H1 (cell line): ENCODE results near the gene CPM. TPM values are rescaled to one million over a fixed set of nuclear protein-coding genes. Genes with fewer than 3 reads are reported as not detected.

ENCODE experiments used
- CTCF ChIA-PET: fragments of 300-600 bp; sonication (Branson Sonifier 250); formaldehyde crosslinking; loops from one replicate; lab custom pipeline; 2021; ENCODE audit not compliant: partially characterized antibody; lab: Charles Lee
- POLR2A ChIA-PET: fragments of 300-600 bp; sonication (Branson Sonifier 250); formaldehyde crosslinking; loops from one replicate; lab custom pipeline; 2021; ENCODE audit warnings: inconsistent platforms; ENCODE audit not compliant: partially characterized antibody; lab: Charles Lee
- DNase-seq, 2 experiments: peaks; one replicate each; pipeline versions ENCODE4 v3.0.0 to v3.0.0-alpha.2; 2010 to 2022; ENCODE audit warnings: low spot score in 2 of 2, low read depth in 1 of 2, mixed read lengths in 1 of 2
- FAIRE-seq: peaks from 2 replicates; lab custom pipeline; 2011; peaks lifted over from hg19 to GRCh38; lab: Jason Lieb, UNC
- H2AFZ ChIP-seq: 2 replicates; pipeline ENCODE4 v1.8.1; 2012; ENCODE audit warnings: low read length, inconsistent platforms
- H2AK5ac ChIP-seq: 2 replicates; pipeline ENCODE4 v1.6.1; 2013; ENCODE audit warnings: low read depth, low read length
- H2BK120ac ChIP-seq: replicated peaks from 2 replicates; pipeline ENCODE3; 2013; ENCODE audit warnings: low read depth, low read length, inconsistent platforms
- H2BK12ac ChIP-seq: 2 replicates; pipeline ENCODE4 v1.6.1; 2013; ENCODE audit warnings: low read depth, low read length
- H2BK15ac ChIP-seq: 2 replicates; pipeline ENCODE4 v1.6.1; 2013; ENCODE audit warnings: low read length
- H2BK20ac ChIP-seq: 2 replicates; pipeline ENCODE4 v1.6.1; 2013; ENCODE audit warnings: low read length
- H2BK5ac ChIP-seq: 2 replicates; pipeline ENCODE4 v1.6.1; 2013; ENCODE audit warnings: low read depth, low read length
- H3K14ac ChIP-seq: 2 replicates; pipeline ENCODE4 v1.6.1; 2013; ENCODE audit warnings: inconsistent platforms; ENCODE audit not compliant: insufficient read length
- H3K18ac ChIP-seq: 2 replicates; pipeline ENCODE4 v1.6.1; 2013; ENCODE audit warnings: low read length; ENCODE audit errors: extremely low read depth
- H3K23ac ChIP-seq: 2 replicates; pipeline ENCODE4 v1.6.1; 2013; ENCODE audit warnings: inconsistent platforms; ENCODE audit not compliant: insufficient read length
- H3K23me2 ChIP-seq: 2 replicates; pipeline ENCODE4 v1.6.1; 2013; ENCODE audit warnings: low read depth, low read length
- H3K27ac ChIP-seq: 2 replicates; pipeline ENCODE4 v1.6.1; 2011; ENCODE audit warnings: low read depth, low read length, inconsistent platforms
- H3K27me3 ChIP-seq, 4 experiments: replicated peaks in 1 of 4; 1 replicate in 1 of 4; 2 replicates in 3 of 4; pipeline versions ENCODE4 v1.6.1 to v1.8.1; 2011 to 2013; ENCODE audit warnings: low read length in 3 of 4, mild to moderate bottlenecking in 3 of 4, inconsistent platforms in 2 of 4, mixed read lengths in 2 of 4, moderate library complexity in 1 of 4; ENCODE audit not compliant: control insufficient read depth in 3 of 4, insufficient read depth in 3 of 4; ENCODE audit errors: extremely low read depth in 1 of 4
- H3K36me3 ChIP-seq, 4 experiments: 2 replicates each; pipeline versions ENCODE4 v1.6.1 to v1.8.1; 2011 to 2013; ENCODE audit warnings: mild to moderate bottlenecking in 4 of 4, low read length in 3 of 4, moderate library complexity in 2 of 4, control low read depth in 1 of 4, inconsistent platforms in 1 of 4; ENCODE audit not compliant: insufficient read depth in 4 of 4, control insufficient read depth in 2 of 4
- H3K4ac ChIP-seq: replicated peaks from 2 replicates; pipeline ENCODE3; 2013; ENCODE audit warnings: low read length, low read depth, mixed read lengths, inconsistent platforms; ENCODE audit not compliant: insufficient read length
- H3K4me1 ChIP-seq, 4 experiments: replicated peaks in 1 of 4; 1 replicate in 1 of 4; 2 replicates in 3 of 4; pipeline versions ENCODE4 v1.6.1 to v1.8.1; 2011 to 2013; ENCODE audit warnings: low read length in 3 of 4, inconsistent platforms in 2 of 4, mixed read lengths in 1 of 4; ENCODE audit not compliant: insufficient read depth in 4 of 4, control insufficient read depth in 3 of 4
- H3K4me2 ChIP-seq, 2 experiments: 2 replicates each; pipeline versions ENCODE4 v1.6.1 to v1.8.1; 2011 to 2013; ENCODE audit warnings: low read depth in 2 of 2, low read length in 2 of 2, control low read depth in 1 of 2, inconsistent platforms in 1 of 2, mild to moderate bottlenecking in 1 of 2; ENCODE audit not compliant: insufficient read depth in 1 of 2
- H3K4me3 ChIP-seq, 4 experiments: fragments of 200-600, 300-600 bp in 1 of 4; sonication (generic), shearing (Covaris generic), sonication (Bioruptor Twin) in 1 of 4; 2 replicates each; pipeline versions ENCODE4 v1.5.1 to v1.8.1; 2011 to 2016; ENCODE audit warnings: low read length in 4 of 4, low read depth in 3 of 4, control low read depth in 2 of 4, inconsistent platforms in 2 of 4, mild to moderate bottlenecking in 2 of 4, mixed read lengths in 1 of 4, moderate library complexity in 1 of 4; ENCODE audit not compliant: insufficient read depth in 2 of 4; ENCODE audit errors: extremely low read depth in 1 of 4
- H3K56ac ChIP-seq: replicated peaks from 2 replicates; pipeline ENCODE3; 2013; ENCODE audit warnings: low read depth, mild to moderate bottlenecking, mixed read lengths, low read length, inconsistent platforms; ENCODE audit not compliant: insufficient read length
- H3K79me1 ChIP-seq: 2 replicates; pipeline ENCODE4 v1.6.1; 2013; ENCODE audit warnings: low read depth, low read length, control low read depth
- H3K79me2 ChIP-seq, 2 experiments: 2 replicates each; pipeline versions ENCODE4 v1.6.1 to v1.8.1; 2012 to 2013; ENCODE audit warnings: low read length in 2 of 2, mild to moderate bottlenecking in 2 of 2, inconsistent platforms in 1 of 2; ENCODE audit not compliant: insufficient read depth in 2 of 2, control insufficient read depth in 1 of 2
- H3K9ac ChIP-seq, 4 experiments: replicated peaks in 1 of 4; 1 replicate in 1 of 4; 2 replicates in 3 of 4; pipeline versions ENCODE4 v1.6.1 to v1.8.1; 2011 to 2013; ENCODE audit warnings: low read depth in 3 of 4, low read length in 3 of 4, control low read depth in 2 of 4, mild to moderate bottlenecking in 2 of 4, moderate library complexity in 2 of 4, inconsistent platforms in 1 of 4; ENCODE audit errors: extremely low read depth in 1 of 4
- H3K9me3 ChIP-seq, 2 experiments: 2 replicates each; pipeline versions ENCODE4 v1.6.1 to v1.8.1; 2012 to 2013; ENCODE audit warnings: mild to moderate bottlenecking in 2 of 2, moderate library complexity in 2 of 2, control low read depth in 1 of 2, inconsistent platforms in 1 of 2, low read depth in 1 of 2, low read length in 1 of 2, mixed read lengths in 1 of 2; ENCODE audit not compliant: insufficient read depth in 2 of 2
- H4K20me1 ChIP-seq, 2 experiments: replicated peaks in 1 of 2; 2 replicates each; pipeline versions ENCODE3 to v1.8.1; 2011 to 2013; ENCODE audit warnings: inconsistent platforms in 2 of 2, low read length in 2 of 2, mild to moderate bottlenecking in 1 of 2; ENCODE audit not compliant: insufficient read depth in 2 of 2, control insufficient read depth in 1 of 2
- H4K5ac ChIP-seq: 2 replicates; pipeline ENCODE4 v1.6.1; 2013; ENCODE audit warnings: low read length, low read depth, mixed read lengths, inconsistent platforms; ENCODE audit not compliant: insufficient read length
- H4K8ac ChIP-seq: 2 replicates; pipeline ENCODE4 v1.8.0; 2013; ENCODE audit warnings: mild to moderate bottlenecking, moderate library complexity, low read length, inconsistent platforms; ENCODE audit not compliant: insufficient read depth; ENCODE audit errors: extremely low read depth
- H4K91ac ChIP-seq: replicated peaks from 2 replicates; pipeline ENCODE3; 2013; ENCODE audit warnings: low read length, mixed read lengths, inconsistent platforms; ENCODE audit not compliant: insufficient read length
- CTCF ChIP-seq, 3 experiments: IDR thresholded peaks; 1 replicate in 2 of 3; 2 replicates in 1 of 3; pipeline versions ENCODE4 v1.5.1 to v1.6.1; 2011; ENCODE audit warnings: low read length in 3 of 3, mild to moderate bottlenecking in 3 of 3, inconsistent platforms in 2 of 3, low read depth in 1 of 3, moderate library complexity in 1 of 3; ENCODE audit not compliant: insufficient read depth in 1 of 3; ENCODE audit errors: control extremely low read depth in 1 of 3
- POLR2AphosphoS5 ChIP-seq: IDR thresholded peaks from 2 replicates; pipeline ENCODE4 v1.6.1; 2011; ENCODE audit warnings: low read depth, low read length
- RAD21 ChIP-seq, 2 experiments: IDR thresholded peaks in 1 of 2; conservative IDR thresholded peaks in 1 of 2; 2 replicates each; pipeline ENCODE4 v1.6.1; 2011; ENCODE audit warnings: low read depth in 2 of 2, low read length in 2 of 2, improper control_type of control experiment in 1 of 2, inconsistent platforms in 1 of 2, mild to moderate bottlenecking in 1 of 2, moderate library complexity in 1 of 2
- SP4 ChIP-seq: IDR thresholded peaks from 2 replicates; pipeline ENCODE4 v1.6.1; 2012; ENCODE audit warnings: low read length, inconsistent platforms
- TEAD4 ChIP-seq: IDR thresholded peaks from 2 replicates; pipeline ENCODE4 v1.6.1; 2012; ENCODE audit warnings: low read depth, low read length, inconsistent platforms, mixed read lengths
- WGBS, 2 experiments: shearing (Covaris generic) in 1 of 2; methylation state at CpG; one replicate each; pipeline versions ENCODE4 v1.1.6 to v1.1.7; 2013 to 2015; ENCODE audit warnings: low lambda C conversion rate in 2 of 2, mixed read lengths in 2 of 2, inconsistent platforms in 1 of 2, low coverage in 1 of 2, missing lambda C conversion rate in 1 of 2; ENCODE audit not compliant: insufficient replicate concordance in 2 of 2, insufficient coverage in 1 of 2, insufficient read length in 1 of 2; ENCODE audit errors: extremely low coverage in 1 of 2, missing lambda C conversion rate in 1 of 2; 5-methylcytosine and 5-hydroxymethylcytosine counted together
- polyA plus RNA-seq, 7 experiments: library from polyadenylated mRNA; depleted of rRNA in 3 of 7; stranded (reverse) in 5 of 7; unstranded in 2 of 7; fragments of >200 nt in 5 of 7; fragments of 200-250 nt in 2 of 7; gene quantifications; 1 replicate in 5 of 7; 2 replicates in 1 of 7; 4 replicates in 1 of 7; pipeline versions ENCODE4 v1.2.1 to v1.2.3, GENCODE V29; 2011 to 2013; ENCODE audit warnings: missing spikeins in 2 of 7, mixed read lengths in 2 of 7
- total RNA-seq: library from RNA; stranded (reverse); fragmentation: NEBNext Ultra II Directional; extraction: Animal tissue kit (Norgen Biotek cat#: 25700); gene quantifications from 2 replicates; pipeline ENCODE4 v1.2.1, GENCODE V29; 2021

Gene CPM
- total and polyA plus RNA-seq, 2 of the 8 experiments (the other 6 are each of a cell fraction or from before 2014, with no cell fraction given): 0.33 to 3.1 TPM

GRCh38 chr12:68899251-68899771, 33.7 kb downstream of the CPM start:
- 88% methylated on average over 4 of the region's 4 CpGs; no CpG with 5 or more reads in 1 of the 2 experiments for WGBS, 2 experiments
- Histone ChIP-seq H2AK5ac (no peak overlapping the region), H2AFZ (no peak overlapping the region), H3K14ac (no peak overlapping the region), H4K5ac (no peak overlapping the region), H3K9ac (no peak overlapping the region), H3K36me3 (no peaks in the 10 kb centered on the region), H2BK15ac (no peak overlapping the region), H3K23me2 (no peaks in the 10 kb centered on the region), H3K4me1 (no peaks in the 10 kb centered on the region), H3K23ac (no peak overlapping the region), H3K4me2 (no peak overlapping the region), H4K20me1 (no peaks in the 10 kb centered on the region), H3K18ac (no peak overlapping the region), H2BK12ac (no peak overlapping the region), H3K56ac (no peak overlapping the region), H3K27ac (no peak overlapping the region), H4K91ac (no peak overlapping the region), H2BK120ac (no peak overlapping the region), H3K4ac (no peak overlapping the region), H2BK20ac (no peak overlapping the region), H3K79me1 (no peaks in the 10 kb centered on the region), H4K8ac (no peak overlapping the region), H3K79me2 (no peaks in the 10 kb centered on the region), H3K27me3 (no peaks in the 10 kb centered on the region; a peak in 1 of 7 replicates), H3K4me3 (no peak overlapping the region), H3K9me3 (no peaks in the 10 kb centered on the region), H2BK5ac (no peak overlapping the region)
- no peak for FAIRE-seq
- DNase-seq: no peak
- ChIA-PET CTCF (interaction anchor here (0.7 to 1.4 kb wide), 2 partner anchors 162 to 172 kb away, joined by 3 to 4 read pairs; no protein-coding TSS in a partner anchor), POLR2A (no interaction called here)
- no peak for TF ChIP-seq POLR2AphosphoS5
- TF ChIP-seq SP4: no peak
- peak; percentile 53 to 62 for TF ChIP-seq RAD21 (IDR thresholded peaks at IDR 0.05 in 1 of 2, conservative IDR thresholded peaks at IDR 0.05 in 1 of 2; ENCODE audit: low read depth in 2 of 2, low read length in 2 of 2)
- TF ChIP-seq TEAD4: no peak
- TF ChIP-seq CTCF (IDR thresholded peaks at IDR 0.05; ENCODE audit: control extremely low read depth in 1 of 3, insufficient read depth in 1 of 3, low read depth in 1 of 3, low read length in 3 of 3): peak in 2 of 3 experiments; percentile 21 to 27; a peak in 3 of 4 replicates
